ENCODE results near the gene MYO10. TPM values are rescaled to one million over a fixed set of nuclear protein-coding genes. Genes with fewer than 3 reads are reported as not detected.

The MYO10 gene
- total and polyA plus RNA-seq, 2 of the 8 experiments (the other 6 are each of a cell fraction or from before 2014, with no cell fraction given) = 21.5 to 107 TPM

DNA sequence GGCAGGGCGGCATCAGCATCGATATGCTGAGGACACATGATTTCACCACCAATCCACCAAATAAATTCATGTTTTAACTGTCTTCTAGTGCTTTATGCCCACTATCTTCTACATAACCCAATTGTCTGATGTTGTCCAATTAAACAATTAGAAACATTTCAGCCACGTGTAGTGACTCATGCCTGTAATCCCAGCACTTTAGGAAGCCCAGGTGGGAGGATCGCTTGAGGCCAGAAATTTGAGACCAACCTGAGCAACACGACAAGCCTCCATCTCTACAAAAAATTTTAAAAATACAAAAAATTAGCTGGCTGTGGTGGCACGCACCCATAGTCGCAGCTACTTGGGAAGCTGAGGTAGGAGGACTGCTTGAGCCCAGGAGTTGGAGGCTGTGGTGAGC, 128.1 kb downstream of the MYO10 start:
- WGBS, 2 experiments (ENCODE audit: extremely low coverage in 1 of 2, insufficient coverage in 1 of 2, insufficient read length in 1 of 2, insufficient replicate concordance in 2 of 2, low coverage in 1 of 2, low lambda C conversion rate in 2 of 2, missing lambda C conversion rate in 1 of 2) = 91% methylated on average over 7 of the region's 7 CpGs; no CpG with 5 or more reads in 1 of the 2 experiments
- Histone ChIP-seq H4K8ac (ENCODE audit: extremely low read depth, insufficient read depth, low read length) (no peak overlapping the region), H4K91ac (replicated peaks; ENCODE audit: insufficient read length, low read length) (no peak overlapping the region), H3K79me1 (ENCODE audit: low read depth, low read length) (peaks cover 5% of the 10 kb centered on the region; the same call in 1 of the 2 replicates), H3K23ac (ENCODE audit: insufficient read length) (no peak overlapping the region), H3K27ac (ENCODE audit: low read depth, low read length) (no peak overlapping the region), H3K56ac (replicated peaks; ENCODE audit: insufficient read length, low read depth, low read length) (no peak overlapping the region), H2BK12ac (ENCODE audit: low read depth, low read length) (no peak overlapping the region), H3K79me2 (ENCODE audit: control insufficient read depth in 1 of 2, insufficient read depth in 2 of 2, low read length in 2 of 2) (peaks cover 0 to 12% of the 10 kb centered on the region in 2 experiments; a peak in 2 of 4 replicates), H2BK15ac (ENCODE audit: low read length) (no peak overlapping the region), H4K5ac (ENCODE audit: insufficient read length, low read depth, low read length) (no peak overlapping the region), H3K4me3 (ENCODE audit: extremely low read depth in 1 of 4, insufficient read depth in 2 of 4, low read depth in 3 of 4, low read length in 4 of 4) (no peak overlapping the region), H3K14ac (ENCODE audit: insufficient read length) (no peak overlapping the region), H3K4ac (replicated peaks; ENCODE audit: insufficient read length, low read depth, low read length) (no peak overlapping the region), H3K36me3 (ENCODE audit: control insufficient read depth in 2 of 4, insufficient read depth in 4 of 4, low read length in 3 of 4) (no peaks in the 10 kb centered on the region), H3K9me3 (ENCODE audit: insufficient read depth in 2 of 2, low read depth in 1 of 2, low read length in 1 of 2) (no peaks in the 10 kb centered on the region), H2BK120ac (replicated peaks; ENCODE audit: low read depth, low read length) (no peak overlapping the region), H2AK5ac (ENCODE audit: low read depth, low read length) (no peak overlapping the region), H4K20me1 (replicated peaks in 1 of 2; ENCODE audit: control insufficient read depth in 1 of 2, insufficient read depth in 2 of 2, low read length in 2 of 2) (peaks cover 0 to 2% of the 10 kb centered on the region in 2 experiments), H3K9ac (replicated peaks in 1 of 4; ENCODE audit: extremely low read depth in 1 of 4, low read depth in 3 of 4, low read length in 3 of 4) (no peak overlapping the region), H3K4me2 (ENCODE audit: insufficient read depth in 1 of 2, low read depth in 2 of 2, low read length in 2 of 2) (no peak overlapping the region), H2AFZ (ENCODE audit: low read length) (no peak overlapping the region), H2BK20ac (ENCODE audit: low read length) (no peak overlapping the region), H3K23me2 (ENCODE audit: low read depth, low read length) (no peaks in the 10 kb centered on the region), H3K27me3 (replicated peaks in 1 of 4; ENCODE audit: control insufficient read depth in 3 of 4, extremely low read depth in 1 of 4, insufficient read depth in 3 of 4, low read length in 3 of 4) (no peaks in the 10 kb centered on the region), H2BK5ac (ENCODE audit: low read depth, low read length) (no peak overlapping the region), H3K4me1 (replicated peaks in 1 of 4; ENCODE audit: control insufficient read depth in 3 of 4, insufficient read depth in 4 of 4, low read length in 3 of 4) (no peaks in the 10 kb centered on the region), H3K18ac (ENCODE audit: extremely low read depth, low read length) (no peak overlapping the region)
- no peak for TF ChIP-seq HDAC2 (IDR thresholded peaks at IDR 0.05; ENCODE audit: borderline replicate concordance in 1 of 2, low read depth in 2 of 2, low read length in 2 of 2)
- TF ChIP-seq RAD21 (IDR thresholded peaks at IDR 0.05 in 1 of 2, conservative IDR thresholded peaks at IDR 0.05 in 1 of 2; ENCODE audit: low read depth in 2 of 2, low read length in 2 of 2) = no peak
- TF ChIP-seq, protein P1, sequence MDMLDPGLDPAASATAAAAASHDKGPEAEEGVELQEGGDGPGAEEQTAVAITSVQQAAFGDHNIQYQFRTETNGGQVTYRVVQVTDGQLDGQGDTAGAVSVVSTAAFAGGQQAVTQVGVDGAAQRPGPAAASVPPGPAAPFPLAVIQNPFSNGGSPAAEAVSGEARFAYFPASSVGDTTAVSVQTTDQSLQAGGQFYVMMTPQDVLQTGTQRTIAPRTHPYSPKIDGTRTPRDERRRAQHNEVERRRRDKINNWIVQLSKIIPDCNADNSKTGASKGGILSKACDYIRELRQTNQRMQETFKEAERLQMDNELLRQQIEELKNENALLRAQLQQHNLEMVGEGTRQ (IDR thresholded peaks at IDR 0.05; ENCODE audit: low read length) = no peak
- no peak for TF ChIP-seq GTF2F1 (IDR thresholded peaks at IDR 0.05; ENCODE audit: borderline replicate concordance, low read depth, low read length)
- no peak for TF ChIP-seq SRF (IDR thresholded peaks at IDR 0.05; ENCODE audit: low read depth, low read length)
- no peak for TF ChIP-seq FOSL1 (IDR thresholded peaks at IDR 0.05; ENCODE audit: insufficient read depth, low read depth, low read length)
- ChIA-PET POLR2A (ENCODE audit: partially characterized antibody) (no interaction called here), CTCF (ENCODE audit: partially characterized antibody) (interaction anchor here (1.3 to 2.6 kb wide), 3 partner anchors 17 to 382 kb away, joined by 4 to 15 read pairs (median 11); no protein-coding TSS in a partner anchor)
- FAIRE-seq (no peak), DNase-seq (ENCODE audit: low read depth in 1 of 2, low spot score in 2 of 2) (no peak)
